Measurements from ENCODE around the gene PSMD11. TPM values are rescaled to one million over a fixed set of nuclear protein-coding genes. Genes with fewer than 3 reads are reported as not detected.

PSMD11 gene
- total RNA-seq, 1 experiment from 2014 or later: 214 TPM

Other genes starting within 250 kb of the PSMD11 start
- gene RHBDL3, start 178.7 kb upstream of the PSMD11 start, total RNA-seq (2014; rRNA removed; shearing (Covaris generic)): 3.7 TPM in 2 replicates
- gene C17orf75, start 102.3 kb upstream of the PSMD11 start, total RNA-seq (2014; rRNA removed; shearing (Covaris generic)): 75.6 and 89.5 TPM in 2 replicates
- gene ZNF207, start 94.4 kb upstream of the PSMD11 start, total RNA-seq (2014; rRNA removed; shearing (Covaris generic)): 221 and 227 TPM in 2 replicates
- gene CDK5R1, start 42.5 kb downstream of the PSMD11 start, total RNA-seq (2014; rRNA removed; shearing (Covaris generic)): 5.0 and 6.3 TPM in 2 replicates